ACHN (cell line): Measurements from ENCODE around the gene C9.
A peak's percentile ranks its signal among the peaks of the same experiment; 100 is the strongest.

Experiments used
- DNase-seq: peaks from one replicate; pipeline ENCODE4 v3.0.0-alpha.2; 2015
- in situ Hi-C: cut with HindIII; loops from 2 replicates; pipeline ENCODE4 v1.10.0; 2017; ENCODE audit warnings: low sequenced_read_pairs, low pct_ligation_motif_present, low pct_unique_long_range_greater_than_20kb

C9 gene

GRCh38 chr5:39379693-39380092 is 15.4 kb upstream of the C9 start:
- no peak for DNase-seq
- in situ Hi-C loops, result loop anchor here (25.0 kb wide), 1 partner anchor 158 kb away; no protein-coding TSS in a partner anchor

- in situ Hi-C loops, result loop anchor here (25.0 kb wide), 1 partner anchor 160 kb away; no protein-coding TSS in a partner anchor
- DNase-seq, result no peak
These were observed 13.3 kb upstream of the C9 start for GRCh38 chr5:39377613-39378012.

GRCh38 chr5:39376293-39376714 is 12.0 kb upstream of the C9 start:
- DNase-seq, result peak; percentile 67
- in situ Hi-C loops, result loop anchor here (25.0 kb wide), 1 partner anchor 161 kb away; no protein-coding TSS in a partner anchor

- in situ Hi-C loops, result no loop called here
- peak; percentile 33 for DNase-seq
These were observed 9.5 kb upstream of the C9 start for GRCh38 chr5:39373791-39374190.

GRCh38 chr5:39371367-39371635 is 7.0 kb upstream of the C9 start:
- no peak for DNase-seq
- in situ Hi-C loops, result no loop called here

- DNase-seq, result no peak
- in situ Hi-C loops, result no loop called here
These were observed 6.5 kb upstream of the C9 start for GRCh38 chr5:39370555-39371366.

GRCh38 chr5:39369123-39369815 is 5.0 kb upstream of the C9 start:
- in situ Hi-C loops, result no loop called here
- DNase-seq, result no peak

GRCh38 chr5:39368116-39368515 is 3.8 kb upstream of the C9 start:
- in situ Hi-C loops, result no loop called here
- DNase-seq, result no peak

- no peak for DNase-seq
- in situ Hi-C loops, result no loop called here
These were observed 3.4 kb upstream of the C9 start for GRCh38 chr5:39367711-39368110.

- in situ Hi-C loops, result no loop called here
- no peak for DNase-seq
These were observed 1.1 kb downstream of the C9 start for GRCh38 chr5:39363217-39363616.

GRCh38 chr5:39362646-39363045 is 1.6 kb downstream of the C9 start:
- DNase-seq, result no peak
- in situ Hi-C loops, result no loop called here

GRCh38 chr5:39361306-39361705 is 3.0 kb downstream of the C9 start:
- in situ Hi-C loops, result no loop called here
- no peak for DNase-seq

GRCh38 chr5:39360471-39361111 is 3.7 kb downstream of the C9 start:
- in situ Hi-C loops, result no loop called here

GRCh38 chr5:39356263-39356662 is 8.0 kb downstream of the C9 start:
- in situ Hi-C loops, result no loop called here
- no peak for DNase-seq

More at GRCh38 chr5:39360471-39361111, 3.7 kb downstream of the C9 start:
- no peak for DNase-seq

- in situ Hi-C loops, result no loop called here
- no peak for DNase-seq
These were observed 9.0 kb downstream of the C9 start for GRCh38 chr5:39355324-39355723.

GRCh38 chr5:39353717-39354399 is 10.4 kb downstream of the C9 start:
- DNase-seq, result no peak
- in situ Hi-C loops, result no loop called here

- no peak for DNase-seq
- in situ Hi-C loops, result no loop called here
These were observed 11.3 kb downstream of the C9 start for GRCh38 chr5:39352951-39353350.

- in situ Hi-C loops, result no loop called here
- DNase-seq, result no peak
These were observed 12.1 kb downstream of the C9 start for GRCh38 chr5:39352170-39352569.

- in situ Hi-C loops, result no loop called here
- DNase-seq, result no peak
These were observed 14.8 kb downstream of the C9 start for GRCh38 chr5:39349484-39349883.
